Adipocyte (in vitro differentiated cells): ENCODE data around the gene CTAGE9.

Experiments used
- DNase-seq: peaks from one replicate; pipeline ENCODE4 v3.0.0-alpha.2; 2015; ENCODE audit warnings: low read depth
- H3K27me3 ChIP-seq: replicated peaks from 2 replicates; pipeline ENCODE4 v1.7.0; 2013; ENCODE audit warnings: mild to moderate bottlenecking, low read length, moderate library complexity; ENCODE audit not compliant: control insufficient read depth, insufficient read depth
- H3K36me3 ChIP-seq: 2 replicates; pipeline ENCODE4 v1.7.0; 2013; ENCODE audit warnings: low read length, mild to moderate bottlenecking, moderate library complexity; ENCODE audit not compliant: control insufficient read depth, insufficient read depth, severe bottlenecking
- H3K4me1 ChIP-seq: 2 replicates; pipeline ENCODE4 v1.7.0; 2013; ENCODE audit warnings: mild to moderate bottlenecking, low read length, moderate library complexity; ENCODE audit not compliant: control insufficient read depth, insufficient read depth
- H3K4me3 ChIP-seq: 2 replicates; pipeline ENCODE4 v1.7.0; 2013; ENCODE audit warnings: mild to moderate bottlenecking, low read length, moderate library complexity
- H3K9ac ChIP-seq: 2 replicates; pipeline ENCODE4 v1.7.0; 2013; ENCODE audit warnings: mild to moderate bottlenecking, low read length, moderate library complexity
- H3K9me3 ChIP-seq: 2 replicates; pipeline ENCODE4 v1.7.0; 2013; ENCODE audit warnings: mild to moderate bottlenecking, low read length, moderate library complexity; ENCODE audit not compliant: control insufficient read depth

The CTAGE9 gene

DNA sequence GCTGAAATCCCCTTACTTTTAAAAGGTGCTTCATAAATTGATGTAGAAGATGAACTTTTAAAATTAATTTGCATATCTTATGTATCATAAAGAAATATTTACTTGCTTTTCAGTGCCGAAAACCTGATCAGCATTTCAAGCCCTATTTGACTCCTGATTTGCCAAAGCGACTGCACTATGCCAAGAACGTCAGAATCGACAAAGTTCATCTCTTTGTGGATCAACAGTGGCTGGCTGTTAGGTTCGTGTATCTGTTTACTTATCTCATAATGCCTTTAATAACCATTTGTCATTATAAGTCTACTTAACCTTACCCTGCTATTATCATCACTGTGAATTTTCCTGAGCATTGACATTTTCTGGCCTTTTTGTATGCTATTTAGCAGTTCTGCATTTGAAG is 17.4 kb downstream of the CTAGE9 start:
- Histone ChIP-seq H3K9ac (no peak overlapping the region), H3K4me3 (no peak overlapping the region), H3K9me3 (no peaks in the 10 kb centered on the region), H3K4me1 (no peaks in the 10 kb centered on the region), H3K27me3 (no peaks in the 10 kb centered on the region), H3K36me3 (no peaks in the 10 kb centered on the region)
- no peak for DNase-seq

DNA sequence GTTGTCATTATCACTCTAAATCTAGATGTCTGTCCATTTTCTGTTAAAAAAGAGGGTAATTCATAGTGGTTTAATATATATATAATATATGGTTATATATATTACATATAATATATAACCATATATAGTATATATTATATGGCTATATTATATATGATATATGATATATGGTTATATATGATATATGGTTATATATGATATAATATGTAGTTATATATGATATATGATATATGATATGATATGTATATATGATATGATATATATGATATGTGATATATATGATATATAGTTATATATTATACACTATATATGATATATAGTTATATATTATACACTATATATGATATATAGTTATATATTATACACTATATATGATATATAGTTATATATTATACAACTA is 18.2 kb downstream of the CTAGE9 start:
- no peaks in the 10 kb centered on the region for H3K4me1 ChIP-seq
- H3K9me3 ChIP-seq, result no peaks in the 10 kb centered on the region
- no peak for DNase-seq
- H3K27me3 ChIP-seq, result no peaks in the 10 kb centered on the region
- no peak overlapping the region for H3K9ac ChIP-seq
- H3K4me3 ChIP-seq, result no peak overlapping the region
- H3K36me3 ChIP-seq, result no peaks in the 10 kb centered on the region

DNA sequence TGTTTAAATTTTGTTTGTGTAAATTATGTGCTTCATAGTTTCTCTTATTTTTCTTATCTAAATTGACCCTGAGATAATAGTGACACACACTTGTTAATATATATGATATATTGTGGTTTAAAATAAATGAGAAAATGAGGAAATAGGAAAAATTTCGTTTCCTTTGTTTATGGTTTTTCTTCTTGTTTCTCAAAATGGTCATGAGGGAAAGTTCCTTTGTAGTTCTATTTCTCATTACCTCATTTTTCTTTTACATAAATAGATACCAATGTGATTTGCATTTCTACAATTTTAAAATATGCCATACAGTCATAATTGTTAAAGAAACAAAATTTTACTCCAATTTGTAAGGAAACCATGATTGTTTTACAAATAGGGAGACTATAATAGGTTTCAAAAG is 18.8 kb downstream of the CTAGE9 start:
- Histone ChIP-seq H3K9ac (no peak overlapping the region), H3K4me1 (no peaks in the 10 kb centered on the region), H3K9me3 (no peaks in the 10 kb centered on the region), H3K36me3 (no peaks in the 10 kb centered on the region), H3K27me3 (no peaks in the 10 kb centered on the region), H3K4me3 (no peak overlapping the region)
- no peak for DNase-seq

DNA sequence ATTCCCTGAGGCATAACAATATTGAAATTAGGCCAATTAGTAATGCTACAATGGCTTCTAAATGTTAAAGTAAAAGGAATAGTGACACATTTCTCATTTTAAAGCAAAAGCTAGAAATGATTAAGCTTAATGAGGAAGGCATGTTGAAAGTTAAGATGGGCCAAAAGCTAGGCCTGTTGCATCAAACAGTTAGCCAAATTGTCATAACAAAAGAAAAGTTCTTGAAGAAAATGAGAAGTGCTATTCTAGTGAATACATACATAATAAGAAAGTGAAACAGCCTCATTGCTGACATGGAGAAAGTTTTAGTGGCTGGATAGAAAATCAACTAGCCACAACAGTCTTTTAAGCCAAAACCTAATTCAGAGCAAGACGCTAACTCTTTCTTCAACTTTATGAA is 22.5 kb downstream of the CTAGE9 start:
- H3K9ac ChIP-seq, result no peak overlapping the region

DNA sequence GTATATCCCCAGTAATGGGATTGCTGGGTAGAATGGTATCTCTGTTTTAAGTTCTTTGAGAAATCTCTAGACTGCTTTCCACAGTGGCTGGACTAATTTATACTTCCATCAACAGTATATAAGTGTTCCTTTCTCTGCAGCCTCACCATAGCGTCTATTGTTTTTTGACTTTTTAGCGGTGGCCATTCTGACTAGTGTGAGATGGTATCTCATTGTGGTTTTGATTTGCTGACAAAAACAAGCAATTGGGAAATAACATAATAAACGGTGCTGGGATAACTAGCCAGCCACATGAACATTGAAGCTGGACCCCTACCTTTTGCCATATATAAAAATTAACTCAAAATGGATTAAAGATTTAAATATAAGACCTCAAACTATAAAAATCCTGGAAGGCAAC is 23.8 kb downstream of the CTAGE9 start:
- Histone ChIP-seq H3K9ac (no peak overlapping the region), H3K4me3 (no peak overlapping the region), H3K4me1 (no peaks in the 10 kb centered on the region), H3K9me3 (no peaks in the 10 kb centered on the region), H3K27me3 (no peaks in the 10 kb centered on the region), H3K36me3 (no peaks in the 10 kb centered on the region)
- DNase-seq, result no peak

More for the DNA sequence above, 22.5 kb downstream of the CTAGE9 start:
- H3K4me1 ChIP-seq, result no peaks in the 10 kb centered on the region
- no peak overlapping the region for H3K4me3 ChIP-seq
- no peaks in the 10 kb centered on the region for H3K27me3 ChIP-seq
- no peaks in the 10 kb centered on the region for H3K36me3 ChIP-seq
- DNase-seq, result no peak
- no peaks in the 10 kb centered on the region for H3K9me3 ChIP-seq

DNA sequence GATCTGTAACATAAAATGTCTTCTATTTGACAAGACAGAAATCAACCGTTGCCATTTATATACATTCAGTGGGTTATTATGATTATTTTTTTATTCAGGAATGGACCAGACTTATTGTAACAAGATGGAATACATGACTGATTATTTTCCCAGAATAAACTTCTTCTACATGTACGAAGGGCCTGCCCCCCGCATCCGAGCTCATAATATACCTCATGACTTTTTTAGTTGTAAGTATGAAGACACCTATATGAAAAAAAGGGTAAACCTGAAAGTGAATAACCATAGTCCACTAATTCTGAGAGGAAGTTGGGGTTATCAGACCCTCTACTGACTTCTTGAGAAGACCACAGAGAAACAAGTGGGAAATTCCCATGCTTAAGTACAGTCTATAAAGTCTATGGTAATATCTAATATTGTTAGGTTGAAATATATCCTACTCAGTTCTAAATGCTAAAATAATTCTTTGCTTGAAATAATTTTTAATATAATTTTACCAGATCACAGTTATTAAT is 25.5 kb downstream of the CTAGE9 start:
- DNase-seq, result no peak
- no peaks in the 10 kb centered on the region for H3K36me3 ChIP-seq
- H3K9ac ChIP-seq, result no peak overlapping the region
- H3K27me3 ChIP-seq, result no peaks in the 10 kb centered on the region
- H3K9me3 ChIP-seq, result no peaks in the 10 kb centered on the region
- no peaks in the 10 kb centered on the region for H3K4me1 ChIP-seq
- H3K4me3 ChIP-seq, result no peak overlapping the region

DNA sequence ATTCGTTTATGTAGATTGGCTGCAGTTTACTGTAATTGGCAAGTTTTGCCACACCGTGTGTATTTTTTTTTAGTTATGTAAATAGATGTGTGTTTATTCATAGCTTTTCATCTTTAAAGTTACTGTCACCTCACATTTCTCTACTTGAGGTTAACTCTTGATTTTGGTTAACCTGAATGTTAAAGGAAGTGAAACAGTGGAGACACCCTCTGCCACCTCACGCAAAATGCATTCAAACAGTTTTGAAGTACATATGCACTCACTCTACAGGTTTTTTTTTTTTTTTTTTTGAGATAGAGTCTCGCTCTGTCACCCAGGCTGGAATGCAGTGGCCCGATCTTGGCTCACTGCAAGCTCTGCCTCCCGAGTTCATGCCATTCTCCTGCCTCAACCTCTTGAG is 27.3 kb downstream of the CTAGE9 start:
- Histone ChIP-seq H3K4me3 (no peak overlapping the region), H3K9ac (no peak overlapping the region), H3K9me3 (no peaks in the 10 kb centered on the region), H3K4me1 (no peaks in the 10 kb centered on the region), H3K36me3 (no peaks in the 10 kb centered on the region), H3K27me3 (no peaks in the 10 kb centered on the region)
- no peak for DNase-seq

DNA sequence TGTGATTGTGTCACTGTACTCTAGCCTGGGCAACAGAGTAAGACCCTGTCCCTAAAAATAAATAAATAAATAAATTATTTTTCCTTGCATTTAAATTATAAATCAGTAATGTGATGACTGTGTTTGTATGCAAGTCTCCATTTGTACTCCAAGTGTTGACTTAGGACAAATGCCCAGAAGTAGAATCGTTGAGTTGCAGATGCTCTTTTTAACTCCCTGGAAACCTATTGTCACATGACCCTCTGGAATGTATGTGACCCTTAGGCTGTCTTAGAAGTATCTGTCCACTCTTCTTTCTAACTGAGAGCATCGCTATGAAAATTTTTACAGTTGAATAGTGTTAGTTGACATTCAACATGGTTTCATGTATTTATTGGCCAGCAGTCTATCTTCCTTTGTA is 28.4 kb downstream of the CTAGE9 start:
- no peaks in the 10 kb centered on the region for H3K9me3 ChIP-seq
- no peak overlapping the region for H3K9ac ChIP-seq
- no peaks in the 10 kb centered on the region for H3K4me1 ChIP-seq
- no peaks in the 10 kb centered on the region for H3K27me3 ChIP-seq
- no peaks in the 10 kb centered on the region for H3K36me3 ChIP-seq
- peak; percentile 19 for DNase-seq
- no peak overlapping the region for H3K4me3 ChIP-seq

DNA sequence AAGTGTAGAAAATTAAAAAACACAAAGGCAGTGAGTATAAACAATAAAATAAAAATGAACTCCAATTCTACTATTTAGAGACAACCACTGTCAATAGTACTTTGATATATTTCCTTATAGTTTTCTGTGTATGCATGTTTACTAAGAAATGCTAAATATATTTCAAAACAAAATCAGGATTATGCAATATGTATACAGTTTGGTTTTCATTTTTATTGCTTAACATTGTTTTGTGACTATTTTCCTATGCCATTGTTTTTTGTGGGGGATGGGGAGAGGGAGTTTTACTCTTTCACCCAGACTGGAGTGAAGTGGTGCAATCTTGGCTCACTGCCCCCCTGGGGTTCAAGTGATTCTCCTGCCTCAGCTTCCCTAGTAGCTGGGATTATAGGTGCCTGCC is 29.2 kb downstream of the CTAGE9 start:
- Histone ChIP-seq H3K4me1 (no peaks in the 10 kb centered on the region), H3K9me3 (no peaks in the 10 kb centered on the region), H3K36me3 (no peaks in the 10 kb centered on the region), H3K27me3 (no peaks in the 10 kb centered on the region), H3K4me3 (no peak overlapping the region), H3K9ac (no peak overlapping the region)
- no peak for DNase-seq

DNA sequence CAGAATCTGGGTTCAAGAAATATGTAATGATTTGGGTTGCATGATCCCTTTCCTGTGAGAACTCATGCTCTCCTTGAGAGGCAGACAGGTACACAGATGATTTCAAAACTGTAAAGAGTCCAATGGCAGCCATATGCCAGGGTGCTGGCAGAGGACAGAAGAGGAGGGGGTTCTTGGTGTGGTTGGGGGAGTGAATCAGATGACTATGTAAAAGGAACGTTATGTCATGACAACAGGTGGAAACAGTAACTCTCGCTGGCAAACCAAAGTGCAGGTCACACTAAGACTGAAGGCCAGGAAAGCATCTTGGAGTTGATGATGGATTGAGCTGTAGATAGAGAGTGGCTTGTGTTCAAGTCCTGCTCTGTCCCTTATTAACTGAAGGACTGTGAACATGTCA is 29.9 kb downstream of the CTAGE9 start:
- Histone ChIP-seq H3K9ac (no peak overlapping the region), H3K36me3 (no peaks in the 10 kb centered on the region), H3K4me1 (no peaks in the 10 kb centered on the region), H3K27me3 (no peaks in the 10 kb centered on the region), H3K4me3 (no peak overlapping the region), H3K9me3 (no peaks in the 10 kb centered on the region)
- no peak for DNase-seq

DNA sequence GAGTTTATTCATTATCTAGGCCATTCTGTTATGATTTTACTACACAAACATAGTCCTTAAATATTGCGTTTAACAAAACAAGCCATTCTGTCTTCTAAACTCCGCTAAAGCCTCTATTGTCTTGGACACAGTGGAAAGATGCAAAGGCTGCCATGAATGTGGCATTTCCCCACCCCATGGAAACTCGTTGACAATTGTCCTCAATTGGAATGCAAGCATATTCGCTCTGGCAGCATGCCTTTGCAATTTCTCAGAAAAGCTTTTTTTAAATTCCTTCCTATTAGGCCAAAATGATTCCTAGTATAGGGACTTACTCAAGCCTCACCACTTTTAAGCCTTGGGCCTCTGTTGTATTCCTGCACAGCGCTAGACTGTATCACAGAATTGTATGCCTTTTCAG is 32.4 kb downstream of the CTAGE9 start:
- no peaks in the 10 kb centered on the region for H3K36me3 ChIP-seq
- H3K4me3 ChIP-seq, result no peak overlapping the region
- H3K9me3 ChIP-seq, result no peaks in the 10 kb centered on the region
- H3K27me3 ChIP-seq, result no peaks in the 10 kb centered on the region
- no peak for DNase-seq
- no peak overlapping the region for H3K9ac ChIP-seq
- H3K4me1 ChIP-seq, result no peaks in the 10 kb centered on the region

DNA sequence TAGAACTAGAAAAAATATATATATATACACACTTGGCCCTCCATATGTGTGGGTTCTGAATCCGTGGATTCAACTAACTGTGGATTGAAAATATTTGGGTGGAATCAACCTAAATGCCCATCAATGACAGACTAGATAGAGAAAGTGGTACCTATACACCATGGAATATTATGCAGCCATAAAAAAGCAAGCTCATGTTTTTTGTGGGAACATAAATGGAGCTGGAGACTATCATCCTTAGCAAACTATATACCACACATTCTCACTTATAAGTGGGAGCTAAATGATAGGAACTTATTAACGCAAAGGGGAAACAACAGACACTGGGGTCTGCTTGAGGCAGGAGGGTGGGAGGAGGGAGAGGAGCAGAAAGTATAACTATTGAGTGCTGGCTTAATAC is 37.6 kb downstream of the CTAGE9 start:
- Histone ChIP-seq H3K9ac (no peak overlapping the region), H3K4me1 (peaks cover 6% of the 10 kb centered on the region), H3K9me3 (no peaks in the 10 kb centered on the region), H3K27me3 (no peaks in the 10 kb centered on the region), H3K4me3 (no peak overlapping the region), H3K36me3 (no peaks in the 10 kb centered on the region)
- no peak for DNase-seq
